ENCODE results near the gene ATF1.
"Not testable (repeated sequence)": the region's sequence is repeated elsewhere in the genome, so short reads cannot be mapped to it uniquely, and the experiment has no call there.

ATF1 gene

DNA sequence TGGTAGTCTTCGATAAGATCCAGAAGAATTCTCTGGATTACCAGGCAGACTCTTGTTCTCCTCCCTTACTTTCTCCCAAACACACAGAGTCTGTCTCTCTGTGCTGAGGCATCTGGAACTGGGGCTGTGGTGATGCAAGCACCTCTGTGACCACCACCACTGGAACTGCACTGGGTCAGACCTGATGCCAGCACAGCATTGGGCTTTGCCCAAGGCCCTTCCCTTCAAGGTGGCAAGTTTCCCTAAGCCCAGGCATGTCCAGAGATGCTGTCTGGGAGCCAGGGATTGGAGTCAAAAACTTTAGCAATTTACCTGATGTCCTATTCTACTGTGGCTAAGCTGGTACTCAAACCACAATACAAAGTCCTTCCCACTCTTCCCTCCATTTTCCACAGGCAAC is 64.2 kb downstream of the ATF1 start:
- TF ChIP-seq, protein P1, sequence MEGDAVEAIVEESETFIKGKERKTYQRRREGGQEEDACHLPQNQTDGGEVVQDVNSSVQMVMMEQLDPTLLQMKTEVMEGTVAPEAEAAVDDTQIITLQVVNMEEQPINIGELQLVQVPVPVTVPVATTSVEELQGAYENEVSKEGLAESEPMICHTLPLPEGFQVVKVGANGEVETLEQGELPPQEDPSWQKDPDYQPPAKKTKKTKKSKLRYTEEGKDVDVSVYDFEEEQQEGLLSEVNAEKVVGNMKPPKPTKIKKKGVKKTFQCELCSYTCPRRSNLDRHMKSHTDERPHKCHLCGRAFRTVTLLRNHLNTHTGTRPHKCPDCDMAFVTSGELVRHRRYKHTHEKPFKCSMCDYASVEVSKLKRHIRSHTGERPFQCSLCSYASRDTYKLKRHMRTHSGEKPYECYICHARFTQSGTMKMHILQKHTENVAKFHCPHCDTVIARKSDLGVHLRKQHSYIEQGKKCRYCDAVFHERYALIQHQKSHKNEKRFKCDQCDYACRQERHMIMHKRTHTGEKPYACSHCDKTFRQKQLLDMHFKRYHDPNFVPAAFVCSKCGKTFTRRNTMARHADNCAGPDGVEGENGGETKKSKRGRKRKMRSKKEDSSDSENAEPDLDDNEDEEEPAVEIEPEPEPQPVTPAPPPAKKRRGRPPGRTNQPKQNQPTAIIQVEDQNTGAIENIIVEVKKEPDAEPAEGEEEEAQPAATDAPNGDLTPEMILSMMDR (IDR thresholded peaks at IDR 0.05; ENCODE audit: low read depth, low read length), result no peak
- DNase-seq (ENCODE audit: extremely low read depth, low read depth), result no peak

- TF ChIP-seq, protein P1 (IDR thresholded peaks at IDR 0.05; ENCODE audit: low read depth, low read length), result no peak
Observed at GRCh38 chr12:50828886-50829285, 65.0 kb downstream of the ATF1 start.

GRCh38 chr12:50833801-50834200 is 69.9 kb downstream of the ATF1 start:
- not testable (repeated sequence) for DNase-seq (ENCODE audit: extremely low read depth, low read depth)

More at GRCh38 chr12:50828886-50829285, 65.0 kb downstream of the ATF1 start:
- DNase-seq (ENCODE audit: extremely low read depth, low read depth), result no peak

GRCh38 chr12:50839042-50839441 is 75.1 kb downstream of the ATF1 start:
- DNase-seq (ENCODE audit: extremely low read depth, low read depth), result no peak
- TF ChIP-seq, protein P1 (IDR thresholded peaks at IDR 0.05; ENCODE audit: low read depth, low read length), result no peak

DNA sequence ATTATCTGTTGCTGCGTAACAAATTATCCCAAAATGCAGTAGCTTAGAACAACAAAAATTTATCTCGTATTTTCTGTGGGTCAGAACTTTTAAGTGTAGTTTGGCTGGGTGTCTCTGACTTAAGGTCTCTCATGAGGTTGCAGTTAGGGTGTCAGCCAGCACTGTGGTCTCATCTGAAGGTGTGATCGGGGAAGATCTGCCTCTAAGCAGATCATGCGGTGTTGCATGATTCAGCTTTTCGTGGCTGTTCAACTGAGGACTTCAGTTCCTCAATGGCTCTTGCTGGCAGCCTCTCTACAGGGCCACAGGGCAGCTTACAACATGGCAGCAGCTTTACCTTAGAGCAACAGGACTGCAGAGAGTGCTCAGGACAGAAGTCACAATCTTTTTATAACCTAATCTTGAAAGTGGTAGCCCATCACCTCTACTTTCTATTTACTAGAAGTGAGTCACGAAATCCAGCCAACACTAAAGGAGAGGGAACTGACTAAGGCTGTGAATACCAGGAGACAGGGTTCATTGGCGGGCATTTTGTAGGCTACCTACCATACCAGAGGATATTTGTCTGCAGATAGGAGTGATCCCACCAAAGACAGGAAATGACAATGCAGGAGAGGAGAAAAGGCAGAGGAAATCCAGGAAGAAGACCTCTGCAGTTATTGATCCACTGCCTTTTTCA is 77.0 kb downstream of the ATF1 start:
- TF ChIP-seq, protein P1 (IDR thresholded peaks at IDR 0.05; ENCODE audit: low read depth, low read length), result no peak

DNA sequence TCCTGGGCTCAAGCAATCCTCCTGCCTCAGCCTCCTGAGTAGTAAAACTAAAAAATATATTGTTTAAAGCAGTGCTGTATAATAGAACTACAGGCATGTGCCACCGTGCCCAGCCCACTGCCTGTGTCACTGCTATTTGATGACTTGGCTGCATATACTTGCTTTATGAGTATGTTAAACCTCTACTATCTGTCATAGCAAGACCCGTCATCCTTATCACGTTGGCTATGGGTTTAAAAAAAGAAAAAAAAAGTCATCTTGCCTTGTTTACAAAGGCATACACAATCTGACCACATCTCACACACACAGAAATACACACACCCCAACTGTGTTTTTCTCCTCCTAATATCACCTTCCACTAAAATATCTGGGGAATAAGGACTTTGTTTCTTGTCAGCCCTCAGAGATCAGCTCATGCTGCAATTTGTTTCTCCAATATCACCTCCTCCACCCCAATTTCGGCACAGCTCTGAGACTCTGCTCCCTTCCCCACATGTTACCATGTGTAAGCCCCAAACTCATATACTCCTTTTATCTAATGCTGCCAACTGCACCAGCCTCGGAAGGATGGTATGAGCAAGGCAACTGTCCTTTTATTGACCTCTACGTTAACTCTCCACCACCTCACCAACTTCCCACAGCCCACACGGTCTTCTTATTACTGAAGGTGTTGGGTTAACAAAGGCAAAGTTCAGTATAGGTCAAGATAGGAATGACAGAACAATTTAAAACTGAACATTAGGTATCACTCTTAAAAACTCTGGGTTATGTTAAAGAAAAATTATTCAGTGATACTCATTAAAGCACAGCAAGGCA is 78.0 kb downstream of the ATF1 start:
- TF ChIP-seq, protein P1 (IDR thresholded peaks at IDR 0.05; ENCODE audit: low read depth, low read length), result no peak
- DNase-seq (ENCODE audit: extremely low read depth, low read depth), result no peak

More for the DNA sequence above, 77.0 kb downstream of the ATF1 start:
- DNase-seq (ENCODE audit: extremely low read depth, low read depth), result no peak

GRCh38 chr12:50842637-50843493 is 79.0 kb downstream of the ATF1 start, which contains the start of gene TMPRSS12:
TMPRSS12 (plus strand) TSS chr12:50842926; CDS start chr12:50842965, 39 bp downstream.
- DNase-seq (ENCODE audit: extremely low read depth, low read depth), result no peak
- TF ChIP-seq, protein P1 (IDR thresholded peaks at IDR 0.05; ENCODE audit: low read depth, low read length), result no peak

Measured in AG09319 (cell line).